Right lobe of liver (tissue), 6 donors: ENCODE data around the gene KHDRBS2. TPM values are rescaled to one million over a fixed set of nuclear protein-coding genes. Genes with fewer than 3 reads are reported as not detected.

Experiments used
- ATAC-seq, 4 donors: fragments of 200-7000 bp; cut with Tn5 transposase; one replicate each; pipeline ENCODE4 v1.9.1; 2020; ENCODE audit warnings: mild to moderate bottlenecking in 4 of 4, moderate library complexity in 4 of 4
- DNase-seq, 3 donors: peaks; one replicate each; pipeline ENCODE4 v3.0.0-alpha.2; 2020
- H3K27ac ChIP-seq, 3 donors: fragments of 200-600 bp; one replicate each; pipeline ENCODE4 v1.8.0; 2022
- H3K27me3 ChIP-seq, 2 donors: fragments of 200-600 bp; one replicate each; pipeline ENCODE4 v1.8.0; 2022
- H3K36me3 ChIP-seq, 4 donors: fragments of 200-600 bp; sonication (generic) in 1 of 4; one replicate each; pipeline versions ENCODE4 v1.5.1 to v1.8.0; 2017 to 2022; ENCODE audit warnings: control low read depth in 1 of 4
- H3K4me1 ChIP-seq, 4 donors: fragments of 200-600 bp; sonication (generic) in 1 of 4; one replicate each; pipeline versions ENCODE4 v1.5.1 to v1.8.0; 2017 to 2022; ENCODE audit warnings: control low read depth in 1 of 4
- H3K4me3 ChIP-seq, 3 donors: fragments of 200-600 bp; one replicate each; pipeline ENCODE4 v1.8.0; 2022
- H3K9me3 ChIP-seq, 4 donors: fragments of 200-600 bp; sonication (generic) in 1 of 4; one replicate each; pipeline versions ENCODE4 v1.5.1 to v1.8.0; 2017 to 2022; ENCODE audit warnings: control low read depth in 1 of 4
- CTCF ChIP-seq, 4 donors: fragments of 200-600 bp in 3 of 4; fragments of 450-650 bp in 1 of 4; IDR thresholded peaks; one replicate each; pipeline versions ENCODE4 v1.5.1 to v1.8.0; 2016 to 2022; ENCODE audit warnings: antibody characterized with exemption in 4 of 4, mild to moderate bottlenecking in 2 of 4
- POLR2A ChIP-seq: fragments of 450-650 bp; IDR thresholded peaks from one replicate; pipeline ENCODE4 v1.6.1; 2017; ENCODE audit warnings: antibody characterized with exemption, mild to moderate bottlenecking
- WGBS: methylation state at CpG from one replicate; pipeline ENCODE4 v1.1.6; 2018; ENCODE audit warnings: low coverage, low lambda C conversion rate; ENCODE audit not compliant: insufficient coverage; ENCODE audit errors: missing lambda C conversion rate; 5-methylcytosine and 5-hydroxymethylcytosine counted together
- intact Hi-C, 2 donors: fragments of 100-400 bp; cut with DNase I; formaldehyde crosslinking; loops; one replicate each; pipeline versions ENCODE4 v1.11.2 to v1.14.1; 2022
- total RNA-seq, 6 experiments: library from RNA; depleted of rRNA in 2 of 6; stranded (reverse); fragments of >200 nt in 2 of 6; fragmentation: NEBNext Ultra II Directional in 3 of 6; extraction: Animal tissue kit (Norgen Biotek cat#: 25700) in 3 of 6; gene quantifications; one replicate each; pipeline versions ENCODE4 v1.1.0 to v1.2.4, GENCODE V29; 2016 to 2023
- donor health status: DM: no; HTN: yes; CAD: no.
- donor health status: DM: no; HTN: no; CAD: no.
- donor health status: DM: no; HTN: no; CAD: no.
- donor health status: DM: no; HTN: yes; CAD: no.
- donor health status: DM: no; HTN: yes; CAD: no.

The KHDRBS2 gene
- total RNA-seq, 6 experiments from 2014 or later, result 0.43 TPM; not detected in 5

GRCh38 chr6:62035952-62036351 lies 250.1 kb downstream of the KHDRBS2 start:
- no peak for ATAC-seq
- WGBS, result 17% methylated on average over 1 of the region's 1 CpG
- intact Hi-C loops, result no loop called here

GRCh38 chr6:62013719-62014118 lies 272.3 kb downstream of the KHDRBS2 start:
- H3K4me1 ChIP-seq, result no peaks in the 10 kb centered on the region
- H3K36me3 ChIP-seq, result no peaks in the 10 kb centered on the region
- TF ChIP-seq CTCF (IDR thresholded peaks at IDR 0.05) (no peak), POLR2A (no peak)
- no peak overlapping the region for H3K4me3 ChIP-seq
- intact Hi-C loops, result no loop called here
- 57% methylated on average over 6 of the region's 6 CpGs for WGBS
- no peak overlapping the region for H3K27ac ChIP-seq
- ATAC-seq, result no peak
- no peaks in the 10 kb centered on the region for H3K27me3 ChIP-seq
- no peak for DNase-seq
- H3K9me3 ChIP-seq, result no peaks in the 10 kb centered on the region

More at GRCh38 chr6:62035952-62036351, 250.1 kb downstream of the KHDRBS2 start:
- no peak overlapping the region for H3K4me3 ChIP-seq
- DNase-seq, result no peak
- H3K9me3 ChIP-seq, result no peaks in the 10 kb centered on the region
- H3K4me1 ChIP-seq, result no peaks in the 10 kb centered on the region
- H3K27me3 ChIP-seq, result no peaks in the 10 kb centered on the region
- no peaks in the 10 kb centered on the region for H3K36me3 ChIP-seq
- H3K27ac ChIP-seq, result no peak overlapping the region
- TF ChIP-seq CTCF (IDR thresholded peaks at IDR 0.05) (no peak), POLR2A (no peak)

GRCh38 chr6:62009445-62009844 lies 276.6 kb downstream of the KHDRBS2 start:
- Histone ChIP-seq H3K27ac (no peak overlapping the region), H3K9me3 (no peaks in the 10 kb centered on the region), H3K4me3 (no peak overlapping the region), H3K36me3 (no peaks in the 10 kb centered on the region), H3K4me1 (no peaks in the 10 kb centered on the region), H3K27me3 (no peaks in the 10 kb centered on the region)
- no peak for DNase-seq
- intact Hi-C loops, result no loop called here
- TF ChIP-seq CTCF (IDR thresholded peaks at IDR 0.05) (no peak), POLR2A (no peak)
- no peak for ATAC-seq
- 92% methylated on average over 3 of the region's 3 CpGs for WGBS

- Histone ChIP-seq H3K27me3 (no peaks in the 10 kb centered on the region), H3K36me3 (no peaks in the 10 kb centered on the region), H3K4me1 (no peaks in the 10 kb centered on the region), H3K4me3 (no peak overlapping the region), H3K9me3 (no peaks in the 10 kb centered on the region), H3K27ac (no peak overlapping the region)
- TF ChIP-seq CTCF (IDR thresholded peaks at IDR 0.05) (no peak), POLR2A (no peak)
- intact Hi-C loops, result no loop called here
- DNase-seq, result no peak
- no peak for ATAC-seq
Measured at GRCh38 chr6:61989616-61990015, 296.4 kb downstream of the KHDRBS2 start.

- Histone ChIP-seq H3K4me3 (no peak overlapping the region), H3K27me3 (no peaks in the 10 kb centered on the region), H3K4me1 (no peaks in the 10 kb centered on the region), H3K36me3 (no peaks in the 10 kb centered on the region), H3K27ac (no peak overlapping the region), H3K9me3 (no peaks in the 10 kb centered on the region)
- intact Hi-C loops, result no loop called here
- DNase-seq (no peak), ATAC-seq (no peak)
- TF ChIP-seq CTCF (IDR thresholded peaks at IDR 0.05) (no peak), POLR2A (no peak)
- 25% methylated on average over 1 of the region's 1 CpG for WGBS
Measured at GRCh38 chr6:61980622-61981021, 305.4 kb downstream of the KHDRBS2 start.
